Measurements from ENCODE around the gene LZTS3. TPM values are rescaled to one million over a fixed set of nuclear protein-coding genes. Genes with fewer than 3 reads are reported as not detected.

LZTS3 gene
- total RNA-seq, 1 experiment from 2014 or later = 6.4 TPM

DNA sequence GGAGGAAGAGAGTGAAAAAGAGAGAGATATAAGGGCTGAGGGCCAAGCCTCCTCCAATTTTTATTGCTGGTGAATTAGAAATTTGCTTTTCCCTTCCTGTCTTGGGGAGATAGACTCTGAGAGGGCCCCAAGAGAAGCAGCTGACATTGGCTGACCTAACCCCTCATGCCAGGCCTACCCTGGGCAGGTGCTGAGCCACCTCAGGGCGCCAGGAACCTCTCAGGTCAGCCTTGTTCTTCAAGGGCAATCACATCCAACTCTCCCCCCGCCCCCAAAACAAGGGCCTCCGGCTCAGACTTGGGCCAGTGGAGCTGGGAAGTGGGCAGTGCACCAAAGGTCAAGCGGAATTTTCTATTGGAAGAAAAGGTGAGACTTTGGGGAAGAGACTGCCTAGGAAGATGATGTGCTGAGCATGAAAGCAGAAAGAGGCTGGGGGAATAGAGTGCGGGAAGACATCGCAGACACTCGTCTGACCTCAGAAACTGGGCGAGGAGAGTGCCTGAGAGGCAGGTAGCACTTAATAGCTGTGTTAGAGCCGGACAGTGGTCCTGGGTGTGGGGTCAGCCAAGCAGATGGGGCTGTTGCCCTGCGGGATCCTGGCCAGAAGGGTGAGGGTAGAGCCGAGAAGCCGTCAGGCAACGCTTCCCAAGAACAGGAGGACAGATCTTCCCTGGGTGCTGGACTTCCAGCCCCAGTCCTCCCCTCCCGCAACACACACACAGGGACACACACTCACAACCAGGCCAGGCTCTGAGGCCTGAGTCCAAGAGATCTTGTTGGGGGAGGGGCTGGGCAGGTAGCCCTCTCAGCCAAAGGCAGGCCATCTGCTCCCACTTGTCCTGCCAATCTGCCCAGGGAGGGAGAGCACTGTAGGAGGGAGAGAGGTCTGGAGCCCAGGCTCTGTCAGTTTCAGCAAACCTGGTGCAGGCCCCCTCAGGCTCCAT, 10.0 kb downstream of the LZTS3 start:
- no TSS peak for BruUV-seq (replicated peaks)
- no peak overlapping the region for H3K9ac ChIP-seq (ENCODE audit: low read length)
- H3K4me2 ChIP-seq (ENCODE audit: low read length) = no peak overlapping the region
- intact Hi-C loops (cut with micrococcal nuclease) = no loop called here
- no peaks in the 10 kb centered on the region for H3K27me3 ChIP-seq (ENCODE audit: low read length)
- H3K9me2 ChIP-seq (replicated peaks; ENCODE audit: low read length) = no peaks in the 10 kb centered on the region
- H3F3A ChIP-seq (ENCODE audit: low read length, unreplicated experiment) = no peaks in the 10 kb centered on the region
- H2AFZ ChIP-seq (ENCODE audit: low read length) = no peak overlapping the region
- ATAC-seq (no peak), DNase-seq (no peak)
- no peak overlapping the region for H3K4me3 ChIP-seq (ENCODE audit: low read length)
- CTCF ChIA-PET = no interaction called here
- no peaks in the 10 kb centered on the region for H3K9me3 ChIP-seq (ENCODE audit: low read length)
- POLR2A ChIA-PET (ENCODE audit: unreplicated experiment) = no interaction called here
- peaks cover 7% of the 10 kb centered on the region for H4K20me1 ChIP-seq (ENCODE audit: low read length)
- TF ChIP-seq, protein P1, sequence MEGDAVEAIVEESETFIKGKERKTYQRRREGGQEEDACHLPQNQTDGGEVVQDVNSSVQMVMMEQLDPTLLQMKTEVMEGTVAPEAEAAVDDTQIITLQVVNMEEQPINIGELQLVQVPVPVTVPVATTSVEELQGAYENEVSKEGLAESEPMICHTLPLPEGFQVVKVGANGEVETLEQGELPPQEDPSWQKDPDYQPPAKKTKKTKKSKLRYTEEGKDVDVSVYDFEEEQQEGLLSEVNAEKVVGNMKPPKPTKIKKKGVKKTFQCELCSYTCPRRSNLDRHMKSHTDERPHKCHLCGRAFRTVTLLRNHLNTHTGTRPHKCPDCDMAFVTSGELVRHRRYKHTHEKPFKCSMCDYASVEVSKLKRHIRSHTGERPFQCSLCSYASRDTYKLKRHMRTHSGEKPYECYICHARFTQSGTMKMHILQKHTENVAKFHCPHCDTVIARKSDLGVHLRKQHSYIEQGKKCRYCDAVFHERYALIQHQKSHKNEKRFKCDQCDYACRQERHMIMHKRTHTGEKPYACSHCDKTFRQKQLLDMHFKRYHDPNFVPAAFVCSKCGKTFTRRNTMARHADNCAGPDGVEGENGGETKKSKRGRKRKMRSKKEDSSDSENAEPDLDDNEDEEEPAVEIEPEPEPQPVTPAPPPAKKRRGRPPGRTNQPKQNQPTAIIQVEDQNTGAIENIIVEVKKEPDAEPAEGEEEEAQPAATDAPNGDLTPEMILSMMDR (conservative IDR thresholded peaks at IDR 0.05; ENCODE audit: low read depth, low read length) = no peak
- TF ChIP-seq EZH2phosphoT487 (IDR thresholded peaks at IDR 0.05; ENCODE audit: borderline replicate concordance, low read length) (no peak), EZH2 (IDR thresholded peaks at IDR 0.05; ENCODE audit: low read length, unreplicated experiment) (no peak)
- H3K27ac ChIP-seq (ENCODE audit: low read length) = no peak overlapping the region
- H3K79me2 ChIP-seq (ENCODE audit: low read length) = peaks cover 17% of the 10 kb centered on the region
- H3K4me1 ChIP-seq (ENCODE audit: insufficient read depth, low read length) = no peaks in the 10 kb centered on the region; the same call in 1 of the 2 replicates
- H3K36me3 ChIP-seq (ENCODE audit: low read depth, low read length) = no peaks in the 10 kb centered on the region

DNA sequence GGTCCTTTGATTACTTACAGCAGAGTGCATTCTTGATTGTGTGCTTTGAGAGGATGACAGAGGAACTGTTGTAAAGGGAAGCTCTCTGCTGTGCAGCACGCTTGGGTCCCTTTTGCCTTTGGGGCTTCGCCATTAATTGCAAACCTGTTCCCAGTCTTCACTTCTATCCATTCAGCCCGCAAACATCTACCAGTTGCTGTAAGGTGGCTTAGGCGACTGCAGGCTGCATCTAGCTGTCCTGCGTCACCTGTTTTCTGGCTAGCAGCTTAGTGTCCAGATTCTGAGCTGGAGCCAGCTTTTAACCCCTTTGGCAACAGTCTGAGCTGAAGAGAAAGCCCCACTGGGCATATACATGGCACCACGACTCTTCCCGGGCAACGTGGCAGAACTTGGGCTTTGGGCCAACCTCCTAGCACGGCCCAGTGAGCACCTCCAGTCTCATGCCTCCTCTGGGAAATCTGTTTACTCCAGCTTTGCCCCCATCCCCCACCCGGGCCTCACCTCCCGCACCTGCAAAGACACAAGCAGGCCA, 11.2 kb downstream of the LZTS3 start:
- ChIA-PET CTCF (no interaction called here), POLR2A (ENCODE audit: unreplicated experiment) (interaction anchor here (0.6 kb wide), 1 partner anchor 77 kb away, joined by 4 read pairs; no protein-coding TSS in a partner anchor)
- Histone ChIP-seq H2AFZ (ENCODE audit: low read length) (no peak overlapping the region), H3K4me1 (ENCODE audit: insufficient read depth, low read length) (peaks cover 9% of the 10 kb centered on the region), H3K27ac (ENCODE audit: low read length) (no peak overlapping the region), H3F3A (ENCODE audit: low read length, unreplicated experiment) (no peaks in the 10 kb centered on the region), H3K4me3 (ENCODE audit: low read length) (no peak overlapping the region), H4K20me1 (ENCODE audit: low read length) (peaks cover 18% of the 10 kb centered on the region), H3K4me2 (ENCODE audit: low read length) (no peak overlapping the region), H3K27me3 (ENCODE audit: low read length) (no peaks in the 10 kb centered on the region), H3K9me3 (ENCODE audit: low read length) (no peaks in the 10 kb centered on the region), H3K79me2 (ENCODE audit: low read length) (peaks cover 29% of the 10 kb centered on the region), H3K9ac (ENCODE audit: low read length) (no peak overlapping the region), H3K36me3 (ENCODE audit: low read depth, low read length) (no peaks in the 10 kb centered on the region), H3K9me2 (replicated peaks; ENCODE audit: low read length) (no peaks in the 10 kb centered on the region)
- no TSS peak for BruUV-seq (replicated peaks)
- TF ChIP-seq EZH2 (IDR thresholded peaks at IDR 0.05; ENCODE audit: low read length, unreplicated experiment) (no peak), EZH2phosphoT487 (IDR thresholded peaks at IDR 0.05; ENCODE audit: borderline replicate concordance, low read length) (no peak)
- TF ChIP-seq, protein P1 (conservative IDR thresholded peaks at IDR 0.05; ENCODE audit: low read depth, low read length) = no peak
- intact Hi-C loops (cut with micrococcal nuclease) = no loop called here
- ATAC-seq = no peak
- DNase-seq = no peak
